Endodermal cell (in vitro differentiated cells): ENCODE data around the gene PRKCE. TPM values are rescaled to one million over a fixed set of nuclear protein-coding genes. Genes with fewer than 3 reads are reported as not detected.

Experiments used
- DNase-seq: peaks from one replicate; pipeline ENCODE4 v3.0.0-alpha.2; 2017
- H3K27ac ChIP-seq: 2 replicates; pipeline ENCODE4 v1.5.1; 2013; ENCODE audit warnings: mild to moderate bottlenecking, low read depth, low read length, moderate library complexity
- H3K27me3 ChIP-seq: 2 replicates; pipeline ENCODE4 v1.6.1; 2013; ENCODE audit warnings: mild to moderate bottlenecking, low read length, moderate library complexity; ENCODE audit not compliant: insufficient read depth, control insufficient read depth, poor library complexity, severe bottlenecking
- H3K36me3 ChIP-seq: 2 replicates; pipeline ENCODE4 v1.7.0; 2013; ENCODE audit warnings: mild to moderate bottlenecking, low read length, moderate library complexity; ENCODE audit not compliant: control insufficient read depth, insufficient read depth
- H3K4me1 ChIP-seq: one replicate; pipeline ENCODE4 v1.7.0; 2013; ENCODE audit warnings: low read length; ENCODE audit not compliant: control insufficient read depth, insufficient read depth
- H3K4me3 ChIP-seq: 2 replicates; pipeline ENCODE4 v1.5.1; 2013; ENCODE audit warnings: mild to moderate bottlenecking, low read length, moderate library complexity
- H3K9ac ChIP-seq: 2 replicates; pipeline ENCODE4 v1.6.1; 2013; ENCODE audit warnings: mild to moderate bottlenecking, low read length, moderate library complexity; ENCODE audit not compliant: poor library complexity, severe bottlenecking; ENCODE audit errors: extremely low read depth
- H3K9me3 ChIP-seq: 2 replicates; pipeline ENCODE4 v1.6.1; 2013; ENCODE audit warnings: mild to moderate bottlenecking, low read length, moderate library complexity; ENCODE audit not compliant: control insufficient read depth
- H3K27ac Mint-ChIP-seq: 2 replicates; pipeline ENCODE4 v1.8.0; 2020; ENCODE audit warnings: mixed read lengths
- H3K27me3 Mint-ChIP-seq: 2 replicates; pipeline ENCODE4 v1.8.0; 2021; ENCODE audit warnings: mild to moderate bottlenecking, mixed read lengths; ENCODE audit not compliant: insufficient read depth
- H3K36me3 Mint-ChIP-seq: 2 replicates; pipeline ENCODE4 v1.8.0; 2020; ENCODE audit warnings: low read depth, mixed read lengths
- H3K4me1 Mint-ChIP-seq: 2 replicates; pipeline ENCODE4 v1.8.0; 2020; ENCODE audit warnings: mixed read lengths
- H3K4me3 Mint-ChIP-seq: 2 replicates; pipeline ENCODE4 v1.8.0; 2020; ENCODE audit warnings: mild to moderate bottlenecking, moderate library complexity, mixed read lengths
- H3K9me3 Mint-ChIP-seq: 2 replicates; pipeline ENCODE4 v1.8.0; 2020; ENCODE audit warnings: mild to moderate bottlenecking, mixed read lengths
- WGBS, 2 experiments: methylation state at CpG; one replicate each; pipeline versions ENCODE4 v1.1.5 to v1.1.7; 2013; ENCODE audit warnings: missing lambda C conversion rate in 2 of 2, mixed read lengths in 1 of 2; ENCODE audit not compliant: insufficient coverage in 1 of 2, insufficient read length in 1 of 2; 5-methylcytosine and 5-hydroxymethylcytosine counted together
- total RNA-seq, 2 donors: library from RNA; stranded (reverse); fragmentation: NEBNext Ultra II Directional in 1 of 2; extraction: Animal tissue kit (Norgen Biotek cat#: 25700) in 1 of 2; gene quantifications; 2 replicates in 1 of 2; 3 replicates in 1 of 2; pipeline ENCODE4 v1.2.1, GENCODE V29; 2021
- TF ChIP-seq, protein P1 (sequence below): fragments of 200-600 bp; sonication (generic); conservative IDR thresholded peaks from 2 replicates; pipeline ENCODE4 v1.5.0; 2021; ENCODE audit warnings: antibody characterized with exemption, mild to moderate bottlenecking

PRKCE gene
- total RNA-seq, 2 donors from 2014 or later: 1.4 to 1.7 TPM

DNA sequence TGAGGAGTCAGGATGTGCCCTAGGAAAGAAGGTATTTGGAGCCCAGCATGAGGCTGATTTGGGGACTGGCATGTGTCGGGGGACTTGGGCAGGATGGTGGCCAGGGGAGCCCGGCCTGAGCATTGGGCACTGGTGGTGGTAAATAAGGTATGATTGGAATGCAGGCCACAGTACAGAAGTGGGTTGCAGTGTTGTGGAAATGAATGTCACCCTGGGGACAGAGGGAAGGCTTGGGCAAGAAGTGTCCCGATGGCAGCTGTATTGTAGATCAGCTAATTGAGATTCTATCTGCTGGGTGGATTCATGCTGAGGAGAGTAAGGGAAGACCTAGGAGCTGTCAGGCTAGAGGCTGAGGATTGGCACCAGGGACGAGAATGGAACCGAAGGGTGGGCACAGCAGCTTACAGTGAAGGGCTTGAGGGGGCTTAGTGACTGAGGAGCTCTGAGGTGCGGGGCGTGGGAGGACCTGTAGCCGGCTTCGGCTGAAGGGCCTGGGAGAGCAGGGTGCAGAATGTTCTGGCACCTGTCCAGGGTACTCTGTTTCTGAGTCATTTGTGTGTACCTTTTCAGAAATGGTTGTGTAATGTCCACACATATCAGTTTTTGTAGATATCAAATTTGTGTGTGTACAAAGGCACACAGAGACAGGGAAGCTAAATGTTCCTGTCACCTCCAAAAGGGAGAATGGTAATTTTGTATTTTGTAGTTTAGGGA is 170.2 kb downstream of the PRKCE start:
- DNase-seq: no peak
- no peak overlapping the region for H3K27ac Mint-ChIP-seq
- no peaks in the 10 kb centered on the region for H3K9me3 Mint-ChIP-seq
- H3K36me3 Mint-ChIP-seq: no peaks in the 10 kb centered on the region
- 93 to 94% methylated on average over 5 to 9 of the region's 9 CpGs for WGBS, 2 experiments
- Histone ChIP-seq H3K9me3 (no peaks in the 10 kb centered on the region), H3K4me3 (no peak overlapping the region), H3K27me3 (peaks cover 24% of the 10 kb centered on the region), H3K9ac (no peak overlapping the region), H3K27ac (no peak overlapping the region), H3K4me1 (no peaks in the 10 kb centered on the region), H3K36me3 (no peaks in the 10 kb centered on the region)
- no peak overlapping the region for H3K4me3 Mint-ChIP-seq
- TF ChIP-seq, protein P1, sequence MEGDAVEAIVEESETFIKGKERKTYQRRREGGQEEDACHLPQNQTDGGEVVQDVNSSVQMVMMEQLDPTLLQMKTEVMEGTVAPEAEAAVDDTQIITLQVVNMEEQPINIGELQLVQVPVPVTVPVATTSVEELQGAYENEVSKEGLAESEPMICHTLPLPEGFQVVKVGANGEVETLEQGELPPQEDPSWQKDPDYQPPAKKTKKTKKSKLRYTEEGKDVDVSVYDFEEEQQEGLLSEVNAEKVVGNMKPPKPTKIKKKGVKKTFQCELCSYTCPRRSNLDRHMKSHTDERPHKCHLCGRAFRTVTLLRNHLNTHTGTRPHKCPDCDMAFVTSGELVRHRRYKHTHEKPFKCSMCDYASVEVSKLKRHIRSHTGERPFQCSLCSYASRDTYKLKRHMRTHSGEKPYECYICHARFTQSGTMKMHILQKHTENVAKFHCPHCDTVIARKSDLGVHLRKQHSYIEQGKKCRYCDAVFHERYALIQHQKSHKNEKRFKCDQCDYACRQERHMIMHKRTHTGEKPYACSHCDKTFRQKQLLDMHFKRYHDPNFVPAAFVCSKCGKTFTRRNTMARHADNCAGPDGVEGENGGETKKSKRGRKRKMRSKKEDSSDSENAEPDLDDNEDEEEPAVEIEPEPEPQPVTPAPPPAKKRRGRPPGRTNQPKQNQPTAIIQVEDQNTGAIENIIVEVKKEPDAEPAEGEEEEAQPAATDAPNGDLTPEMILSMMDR: no peak
- peaks cover 20% of the 10 kb centered on the region for H3K4me1 Mint-ChIP-seq
- peaks cover 21% of the 10 kb centered on the region for H3K27me3 Mint-ChIP-seq

DNA sequence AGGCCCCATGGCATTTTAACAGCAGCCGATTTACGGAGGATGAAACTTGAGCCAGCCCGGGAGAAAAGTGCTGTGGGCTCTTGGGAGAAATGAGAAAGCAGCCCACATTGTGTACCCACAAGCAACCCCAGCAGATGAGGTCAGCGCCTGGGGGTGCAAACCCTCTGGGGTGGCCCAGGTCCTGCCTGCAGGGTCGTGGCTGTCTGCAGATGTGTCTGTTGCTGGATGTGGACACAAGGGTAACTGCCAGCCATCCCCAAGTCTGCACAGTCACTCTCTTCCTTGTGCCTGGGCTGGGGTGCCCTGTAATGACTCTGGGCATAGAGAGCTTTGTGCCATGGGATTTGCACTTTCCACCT is 170.8 kb downstream of the PRKCE start:
- Histone ChIP-seq H3K4me1 (no peaks in the 10 kb centered on the region), H3K4me3 (no peak overlapping the region), H3K36me3 (no peaks in the 10 kb centered on the region), H3K27ac (no peak overlapping the region), H3K9me3 (no peaks in the 10 kb centered on the region), H3K9ac (no peak overlapping the region), H3K27me3 (peaks cover 24% of the 10 kb centered on the region)
- Mint-ChIP-seq H3K9me3 (no peaks in the 10 kb centered on the region), H3K4me1 (peaks cover 19% of the 10 kb centered on the region), H3K4me3 (no peak overlapping the region), H3K36me3 (no peaks in the 10 kb centered on the region), H3K27me3 (peaks cover 21% of the 10 kb centered on the region), H3K27ac (no peak overlapping the region)
- 92 to 100% methylated on average over 3 to 5 of the region's 5 CpGs for WGBS, 2 experiments
- no peak for DNase-seq
- TF ChIP-seq, protein P1: no peak

DNA sequence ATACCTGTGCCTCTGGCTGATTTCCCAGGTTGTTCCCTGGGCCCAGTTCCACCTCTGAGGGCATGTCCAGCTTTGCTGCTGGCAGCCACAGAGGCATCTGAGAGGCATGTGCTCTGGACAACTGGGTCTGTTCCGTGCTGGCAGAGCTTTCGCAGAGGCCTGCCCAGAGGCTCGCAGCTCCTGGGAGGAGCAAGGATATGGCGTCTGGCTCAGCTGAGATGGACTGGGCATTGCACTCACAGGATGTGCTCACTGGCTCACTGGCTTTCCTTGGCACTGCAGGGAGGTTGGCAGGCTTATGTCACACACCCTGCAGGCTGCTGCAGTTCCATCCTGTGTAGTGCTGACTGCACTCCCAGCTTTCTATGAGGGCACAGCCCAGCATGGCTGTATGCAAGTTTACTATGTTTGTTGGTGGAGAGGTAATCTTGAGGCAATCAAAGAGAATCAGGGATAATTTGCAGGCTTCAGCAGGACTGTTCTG is 172.3 kb downstream of the PRKCE start:
- no peak for DNase-seq
- TF ChIP-seq, protein P1: no peak
- Histone ChIP-seq H3K27me3 (peaks cover 24% of the 10 kb centered on the region), H3K9ac (no peak overlapping the region), H3K4me3 (no peak overlapping the region), H3K9me3 (no peaks in the 10 kb centered on the region), H3K4me1 (no peaks in the 10 kb centered on the region), H3K27ac (no peak overlapping the region), H3K36me3 (no peaks in the 10 kb centered on the region)
- peaks cover 13% of the 10 kb centered on the region for H3K27me3 Mint-ChIP-seq
- peaks cover 13% of the 10 kb centered on the region for H3K4me1 Mint-ChIP-seq
- no peak overlapping the region for H3K27ac Mint-ChIP-seq
- no peak overlapping the region for H3K4me3 Mint-ChIP-seq
- H3K9me3 Mint-ChIP-seq: no peaks in the 10 kb centered on the region
- H3K36me3 Mint-ChIP-seq: no peaks in the 10 kb centered on the region
- WGBS, 2 experiments: 92 to 100% methylated on average over 4 of the region's 4 CpGs
